Measurements from ENCODE around the gene UNG.

UNG gene

DNA sequence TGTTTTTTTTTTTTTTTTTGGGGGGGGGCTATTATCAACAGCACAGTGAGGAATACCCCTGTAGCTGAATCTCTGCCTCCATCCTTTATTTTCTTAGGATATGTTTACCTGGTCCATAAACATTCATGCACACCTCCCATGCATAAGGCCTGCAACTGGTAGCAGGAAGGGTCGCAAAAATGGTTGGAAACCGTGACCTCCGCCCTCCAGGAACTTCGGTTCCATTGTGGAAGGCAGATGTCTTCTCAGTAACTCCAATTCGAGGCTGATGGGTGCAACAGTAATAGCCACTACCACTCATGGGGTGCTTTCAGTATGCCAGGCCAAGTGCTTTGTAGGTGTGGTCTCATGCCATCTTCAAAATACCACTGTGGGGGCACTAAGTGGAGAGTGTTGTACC is 59.2 kb downstream of the UNG start:
- CTCF ChIA-PET = no interaction called here
- TF ChIP-seq, protein P1, sequence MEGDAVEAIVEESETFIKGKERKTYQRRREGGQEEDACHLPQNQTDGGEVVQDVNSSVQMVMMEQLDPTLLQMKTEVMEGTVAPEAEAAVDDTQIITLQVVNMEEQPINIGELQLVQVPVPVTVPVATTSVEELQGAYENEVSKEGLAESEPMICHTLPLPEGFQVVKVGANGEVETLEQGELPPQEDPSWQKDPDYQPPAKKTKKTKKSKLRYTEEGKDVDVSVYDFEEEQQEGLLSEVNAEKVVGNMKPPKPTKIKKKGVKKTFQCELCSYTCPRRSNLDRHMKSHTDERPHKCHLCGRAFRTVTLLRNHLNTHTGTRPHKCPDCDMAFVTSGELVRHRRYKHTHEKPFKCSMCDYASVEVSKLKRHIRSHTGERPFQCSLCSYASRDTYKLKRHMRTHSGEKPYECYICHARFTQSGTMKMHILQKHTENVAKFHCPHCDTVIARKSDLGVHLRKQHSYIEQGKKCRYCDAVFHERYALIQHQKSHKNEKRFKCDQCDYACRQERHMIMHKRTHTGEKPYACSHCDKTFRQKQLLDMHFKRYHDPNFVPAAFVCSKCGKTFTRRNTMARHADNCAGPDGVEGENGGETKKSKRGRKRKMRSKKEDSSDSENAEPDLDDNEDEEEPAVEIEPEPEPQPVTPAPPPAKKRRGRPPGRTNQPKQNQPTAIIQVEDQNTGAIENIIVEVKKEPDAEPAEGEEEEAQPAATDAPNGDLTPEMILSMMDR (conservative IDR thresholded peaks at IDR 0.05; ENCODE audit: low read depth) = no peak
- POLR2A ChIA-PET (ENCODE audit: low non-redundant PET) = no interaction called here
- DNase-seq (ENCODE audit: low spot score) = no peak
- H3K27ac ChIP-seq = no peak overlapping the region

DNA sequence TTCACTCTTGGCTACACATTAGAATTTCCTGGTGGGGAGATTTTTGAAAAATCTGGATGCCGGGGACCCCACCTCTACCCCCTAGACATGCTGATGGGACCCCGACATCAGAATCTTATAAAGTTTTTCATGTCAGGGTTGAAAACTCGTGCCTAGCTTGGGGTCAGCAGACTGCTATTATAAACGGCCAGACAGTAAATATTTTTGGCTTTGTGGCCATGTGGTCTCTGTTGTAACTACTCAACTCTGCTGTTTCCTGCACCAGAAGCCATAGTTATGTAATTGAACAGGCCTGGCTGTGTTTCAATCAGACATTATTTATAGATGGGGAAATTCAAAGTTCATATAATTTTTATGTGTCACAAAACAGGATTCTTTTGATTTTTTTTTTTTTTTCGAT is 60.6 kb downstream of the UNG start:
- POLR2A ChIA-PET (ENCODE audit: low non-redundant PET) = no interaction called here
- no peak for DNase-seq (ENCODE audit: low spot score)
- TF ChIP-seq, protein P1 (conservative IDR thresholded peaks at IDR 0.05; ENCODE audit: low read depth) = no peak
- CTCF ChIA-PET = no interaction called here
- H3K27ac ChIP-seq = no peak overlapping the region

DNA sequence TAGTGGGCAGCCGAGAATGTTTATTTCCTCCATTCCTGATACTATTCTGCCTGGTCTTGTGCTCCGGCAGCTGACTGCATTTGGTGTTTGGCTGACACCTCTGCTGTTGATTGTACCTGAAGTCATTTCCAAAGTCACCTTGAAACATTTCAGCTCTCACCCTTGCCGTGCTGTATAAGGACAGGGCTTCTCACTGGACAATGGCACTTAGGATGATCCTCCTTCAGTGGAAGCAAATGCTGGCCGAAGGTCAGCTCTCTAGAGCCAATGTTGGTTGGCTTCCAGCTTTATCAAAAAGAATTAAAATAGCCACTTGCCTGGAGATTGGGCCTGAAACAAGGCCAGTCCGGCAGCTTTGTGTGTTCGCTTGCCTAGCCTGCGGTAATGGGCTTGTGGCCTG is 63.0 kb downstream of the UNG start:
- TF ChIP-seq, protein P1 (conservative IDR thresholded peaks at IDR 0.05; ENCODE audit: low read depth) = no peak
- DNase-seq (ENCODE audit: low spot score) = no peak
- POLR2A ChIA-PET (ENCODE audit: low non-redundant PET) = no interaction called here
- CTCF ChIA-PET = interaction anchor here (0.7 to 0.8 kb wide), 2 partner anchors 48 to 1150 kb away, joined by 3 to 4 read pairs; no protein-coding TSS in a partner anchor
- no peak overlapping the region for H3K27ac ChIP-seq

Data from RWPE1 (cell line).